HK-2 (cell line): Measurements from ENCODE around the gene NAV2.

ENCODE experiments used
- DNase-seq: peaks from one replicate; pipeline ENCODE4 v3.0.0-alpha.2; 2018; ENCODE audit not compliant: unreplicated experiment

NAV2 gene

DNA sequence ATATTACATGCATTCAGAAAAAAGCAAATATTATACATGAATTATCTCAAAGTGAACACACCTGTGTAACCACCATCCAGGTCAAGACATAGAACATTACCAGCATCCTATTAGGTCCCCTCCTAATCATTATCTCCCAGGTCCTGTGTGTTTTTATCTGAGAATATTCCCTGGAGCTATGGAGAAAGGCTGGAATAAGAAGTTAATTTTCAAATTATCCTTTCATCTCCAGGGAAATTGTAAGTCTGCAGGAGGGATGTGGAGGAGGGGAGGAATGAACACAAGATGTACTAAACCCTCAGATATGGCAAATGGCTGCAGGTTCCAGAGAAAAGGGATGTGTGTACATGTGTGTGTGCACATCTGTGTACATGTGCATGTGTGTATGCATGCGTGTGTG, 25.2 kb upstream of the NAV2 start:
- DNase-seq = no peak

DNA sequence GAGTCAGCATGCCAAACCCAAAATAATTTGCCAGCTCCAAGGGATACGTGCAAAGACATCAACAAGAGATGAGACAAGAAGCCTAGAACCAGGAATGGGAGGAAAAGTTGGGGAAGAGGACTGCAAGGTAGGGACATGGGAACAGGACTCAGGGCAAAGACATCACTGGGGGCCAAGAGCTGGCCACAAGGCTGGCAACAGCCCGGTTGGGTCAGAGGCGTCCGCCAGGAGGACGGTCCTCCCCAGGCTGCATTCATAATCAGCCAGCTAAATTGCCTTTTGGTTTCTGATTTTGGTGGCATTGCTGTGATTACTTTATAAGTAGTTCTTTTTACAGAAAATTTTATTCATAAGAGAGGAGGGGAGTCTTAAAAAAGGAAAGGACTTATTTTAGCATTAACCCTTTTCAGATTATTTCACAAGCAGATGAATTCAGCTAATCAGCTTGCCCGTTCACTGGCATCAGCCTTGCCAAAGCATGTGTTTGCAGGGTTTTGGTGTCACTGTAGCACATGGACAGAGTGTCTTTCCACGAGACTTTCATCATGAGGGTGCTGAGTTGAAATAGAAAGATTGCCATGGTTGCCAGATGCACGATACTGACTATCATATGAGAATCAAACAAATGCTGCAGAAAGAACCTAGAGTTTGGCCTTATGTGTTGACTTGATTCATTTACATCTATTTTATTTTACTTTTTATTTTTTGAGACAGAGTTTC, 23.2 kb upstream of the NAV2 start:
- DNase-seq = no peak

DNA sequence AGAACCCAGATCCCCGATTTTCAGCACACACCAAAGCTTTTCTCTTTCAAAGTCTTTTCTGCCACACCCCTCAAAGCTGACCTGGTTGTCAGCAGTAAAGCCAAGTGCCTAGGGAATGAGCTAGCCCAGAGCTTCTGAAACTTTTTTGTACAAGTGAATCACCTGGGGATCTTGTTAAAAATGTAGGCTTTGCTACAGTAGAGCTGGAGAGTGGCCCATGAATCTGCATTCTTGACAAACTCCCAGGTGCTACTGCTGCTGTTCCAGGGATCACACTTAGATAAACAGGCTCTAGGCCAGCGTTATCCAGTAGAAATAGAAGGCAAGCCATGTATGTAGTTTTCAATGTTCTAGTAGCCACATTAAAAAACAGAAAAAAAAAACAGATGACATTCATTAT, 21.8 kb upstream of the NAV2 start:
- DNase-seq = no peak

DNA sequence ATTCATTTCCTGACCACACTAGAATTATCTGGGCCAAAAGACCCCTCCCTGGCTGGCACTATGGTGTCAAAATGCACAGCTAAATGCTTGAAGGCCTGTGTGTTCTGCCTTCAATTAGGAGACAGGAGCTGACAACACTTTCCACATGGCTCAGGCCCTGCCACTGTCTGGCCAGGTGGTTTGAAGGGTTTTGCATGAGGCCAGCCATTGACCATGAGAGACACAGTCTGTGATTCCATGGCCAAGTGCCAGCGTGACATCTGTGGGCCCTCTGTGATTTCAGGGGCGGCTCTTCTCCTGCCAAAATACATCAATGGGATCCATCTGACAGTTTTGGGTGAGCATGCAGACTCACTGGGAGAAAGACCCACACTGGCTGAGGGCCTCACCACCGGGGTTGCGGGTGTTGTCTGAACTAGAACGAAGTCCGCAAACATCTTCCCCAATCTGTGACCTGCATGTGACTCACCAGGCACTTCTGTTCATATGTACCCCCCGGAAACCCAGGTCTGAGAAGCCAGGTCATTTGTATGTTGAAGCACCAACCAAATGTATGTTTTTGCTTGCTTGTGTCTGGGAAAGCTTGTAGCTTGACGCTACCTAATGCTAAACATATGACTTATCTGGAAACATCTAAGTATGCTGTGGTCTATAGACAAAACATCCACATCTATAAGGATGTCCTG, 20.7 kb upstream of the NAV2 start:
- DNase-seq = no peak

DNA sequence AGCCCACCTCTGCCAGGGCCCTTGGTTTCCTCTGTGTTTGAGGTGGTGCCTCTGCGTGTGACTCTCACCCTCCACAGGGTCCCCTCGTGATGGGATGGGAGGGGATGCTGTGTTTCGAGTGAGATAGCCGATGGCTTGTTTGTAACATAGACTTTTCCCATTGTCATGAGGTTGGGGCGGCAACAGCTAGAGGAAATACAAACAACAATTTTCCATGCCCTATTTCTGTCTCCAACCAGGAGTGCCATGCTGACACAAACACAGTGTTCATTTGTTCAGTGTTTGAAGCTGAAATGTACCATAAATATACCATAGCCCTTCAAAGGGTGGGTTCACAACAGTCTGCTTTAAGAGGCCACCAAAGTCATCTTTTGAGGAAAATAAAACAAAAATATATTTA, 19.5 kb upstream of the NAV2 start:
- no peak for DNase-seq

DNA sequence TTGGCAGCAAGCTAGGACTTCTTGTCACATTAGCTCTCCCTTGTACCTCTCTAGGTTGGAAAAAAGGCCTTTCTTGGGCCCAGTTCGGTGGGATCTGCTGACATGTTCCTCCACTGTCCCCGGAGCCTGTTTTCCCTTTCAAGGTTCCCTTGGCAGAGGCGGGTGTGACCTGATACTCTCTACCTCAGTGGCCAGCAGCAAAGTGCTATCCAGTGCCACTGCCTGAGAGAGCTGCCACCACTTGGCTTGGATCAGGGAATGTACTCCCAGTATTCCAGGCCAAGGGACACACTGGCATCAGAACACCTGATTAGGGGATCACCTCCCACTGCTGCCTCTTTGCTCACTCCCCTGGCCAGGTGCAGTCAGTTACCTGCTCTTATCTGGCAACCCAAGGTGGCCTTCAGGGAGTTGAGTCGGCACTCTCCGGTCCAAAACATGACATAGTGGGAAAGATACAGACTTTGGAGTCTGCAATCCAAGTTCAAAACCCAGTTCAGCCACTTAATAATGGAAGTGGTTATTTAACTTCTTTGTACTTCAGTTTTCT, 17.8 kb upstream of the NAV2 start:
- no peak for DNase-seq

DNA sequence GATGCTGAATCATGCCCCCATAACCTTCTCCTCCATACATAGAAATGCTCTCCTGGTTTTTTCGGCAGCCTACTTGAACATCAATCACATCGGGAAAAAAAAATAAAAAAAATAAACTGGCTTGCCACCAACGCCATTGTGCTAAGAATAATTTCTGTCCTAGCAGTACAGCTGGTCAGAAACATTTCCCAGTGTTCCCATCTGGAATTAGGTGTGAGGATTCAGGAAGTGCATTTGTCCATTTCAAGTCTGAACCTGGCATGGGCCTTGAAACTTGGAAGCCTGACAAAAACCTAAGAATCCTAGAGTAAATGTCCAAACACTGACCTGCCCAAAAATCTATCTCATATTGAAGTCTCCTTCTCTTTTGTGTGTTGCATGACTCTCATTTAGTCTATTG, 16.6 kb upstream of the NAV2 start:
- DNase-seq = no peak

DNA sequence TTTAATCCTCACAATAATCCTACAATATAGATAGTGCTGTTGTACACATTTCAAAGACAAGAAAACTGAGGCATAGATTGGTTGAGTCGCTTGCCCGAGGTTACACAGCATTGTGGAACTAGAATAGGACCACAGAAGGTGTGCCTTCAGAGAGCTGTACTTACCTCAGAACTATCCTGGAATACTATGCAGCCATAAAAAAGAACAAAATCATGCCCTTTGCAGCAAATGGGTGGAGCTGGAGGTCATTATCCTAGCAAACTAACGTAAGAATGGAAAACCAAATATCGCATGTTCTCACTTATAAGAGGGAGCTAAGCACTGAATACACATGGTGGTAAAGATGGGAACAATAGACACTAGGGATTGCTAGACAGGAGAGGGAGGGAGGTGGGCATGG, 15.7 kb upstream of the NAV2 start:
- DNase-seq = no peak

DNA sequence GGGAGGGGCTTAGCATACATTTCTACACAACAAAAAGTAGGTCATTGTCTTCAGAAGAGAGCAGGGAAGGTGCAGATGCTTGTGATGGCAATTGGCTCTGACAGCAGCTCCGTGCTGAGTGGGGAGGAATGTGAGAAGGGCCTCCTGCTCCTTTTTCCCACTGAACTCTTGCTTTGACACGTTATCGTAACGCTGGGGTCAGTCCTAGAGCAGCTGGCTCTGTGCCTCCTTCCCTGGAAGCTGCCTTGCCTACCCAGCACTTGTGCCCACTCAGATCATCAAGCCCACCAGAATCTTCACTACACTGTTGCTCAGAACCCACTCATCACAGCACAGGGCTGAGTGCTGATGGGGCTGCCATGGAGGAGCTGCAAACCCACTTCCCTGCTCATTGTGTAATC, 14.9 kb upstream of the NAV2 start:
- no peak for DNase-seq

DNA sequence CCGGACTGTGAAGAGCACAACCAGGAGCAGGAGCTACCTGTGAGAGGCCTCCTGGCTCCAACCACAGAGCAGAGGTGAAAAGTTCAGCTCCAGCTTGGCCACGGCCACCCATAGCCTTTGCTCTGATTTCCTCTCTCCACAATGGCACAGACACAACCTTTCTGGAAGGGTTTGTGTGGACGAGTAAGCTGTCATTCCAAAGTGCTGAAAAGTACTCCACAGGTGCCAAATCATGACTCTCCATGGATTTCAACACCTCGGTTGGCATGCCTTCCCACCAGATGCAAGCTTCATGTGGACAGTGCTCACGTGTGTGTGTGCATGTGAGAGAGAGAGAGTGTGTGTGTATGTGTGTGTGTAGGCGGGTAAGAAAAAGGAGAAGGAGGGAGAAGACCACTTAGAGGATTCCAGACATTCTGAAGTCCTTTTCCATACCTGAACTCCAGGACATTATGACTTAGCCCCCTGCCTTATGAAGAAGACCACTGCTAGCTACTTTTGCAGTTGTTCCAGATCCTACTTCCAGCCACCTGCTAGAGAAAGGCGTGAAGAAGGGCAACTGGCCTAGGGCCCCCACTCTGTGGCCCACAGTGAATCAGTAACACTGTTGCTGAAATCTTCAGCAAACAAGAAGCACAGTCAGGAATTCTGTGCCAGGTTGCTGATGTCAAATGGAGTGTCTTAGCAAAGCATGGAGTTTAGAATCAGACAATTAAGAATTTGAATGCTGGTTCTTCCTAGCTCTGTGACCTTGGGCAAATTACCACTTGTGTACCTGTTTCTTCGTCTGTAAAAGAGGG, 13.9 kb upstream of the NAV2 start:
- no peak for DNase-seq

DNA sequence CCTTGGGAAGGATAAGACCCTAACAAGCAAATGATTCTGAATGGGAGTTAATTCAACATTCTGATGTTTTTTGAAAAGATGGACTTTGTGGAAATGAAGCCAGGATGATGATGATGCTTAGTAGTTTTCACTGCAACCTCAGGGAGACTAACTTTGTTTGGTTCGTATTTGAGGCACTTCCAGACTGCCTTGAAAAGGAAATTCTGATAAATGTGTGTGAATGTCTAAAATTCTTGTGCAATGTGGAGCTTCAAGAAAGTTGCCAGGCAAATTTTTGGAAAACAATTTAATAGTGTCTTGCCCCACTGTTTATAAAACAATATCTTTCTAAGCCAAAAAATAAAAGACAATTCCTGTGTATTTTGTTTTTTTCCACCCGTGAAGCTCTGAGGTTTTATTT, 11.2 kb upstream of the NAV2 start:
- no peak for DNase-seq

DNA sequence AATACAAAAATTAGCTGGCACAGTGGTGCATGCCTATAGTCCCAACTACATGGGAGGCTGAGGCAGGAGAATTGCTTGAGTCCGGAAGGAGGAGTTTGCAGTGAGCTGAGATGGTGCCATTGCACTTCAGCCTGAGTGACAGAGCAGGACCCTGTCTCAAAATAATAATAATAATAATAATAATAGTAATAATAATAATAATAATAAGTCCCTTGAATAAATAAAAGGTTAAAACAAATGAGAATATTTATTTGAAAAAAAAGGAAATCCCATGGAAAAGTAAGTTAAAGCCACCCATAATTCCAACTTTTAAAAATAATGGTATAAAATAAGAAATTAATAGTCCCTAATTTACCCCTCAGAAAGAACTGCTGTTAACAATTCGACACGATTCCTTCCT, 10.0 kb upstream of the NAV2 start:
- DNase-seq = no peak

DNA sequence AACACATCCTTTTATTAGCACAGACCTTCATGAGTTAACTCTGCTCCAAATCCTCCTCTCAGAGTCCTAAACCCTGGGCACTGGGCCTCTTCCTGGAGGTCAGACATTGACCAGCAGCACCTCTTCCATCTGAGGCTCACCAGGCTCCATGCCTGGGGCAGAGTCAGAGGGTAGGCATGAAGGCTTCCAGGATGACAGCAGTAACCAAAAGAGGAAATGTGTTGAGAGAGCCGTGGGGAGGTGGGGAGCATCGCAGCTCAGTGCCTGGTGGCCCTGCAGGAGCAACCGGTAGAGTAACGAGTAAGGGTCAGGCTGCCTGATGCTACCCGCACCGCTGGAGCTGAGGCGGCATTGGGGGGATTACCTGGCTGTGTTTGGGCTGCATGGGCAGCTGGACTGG, 9.4 kb upstream of the NAV2 start:
- DNase-seq = no peak

DNA sequence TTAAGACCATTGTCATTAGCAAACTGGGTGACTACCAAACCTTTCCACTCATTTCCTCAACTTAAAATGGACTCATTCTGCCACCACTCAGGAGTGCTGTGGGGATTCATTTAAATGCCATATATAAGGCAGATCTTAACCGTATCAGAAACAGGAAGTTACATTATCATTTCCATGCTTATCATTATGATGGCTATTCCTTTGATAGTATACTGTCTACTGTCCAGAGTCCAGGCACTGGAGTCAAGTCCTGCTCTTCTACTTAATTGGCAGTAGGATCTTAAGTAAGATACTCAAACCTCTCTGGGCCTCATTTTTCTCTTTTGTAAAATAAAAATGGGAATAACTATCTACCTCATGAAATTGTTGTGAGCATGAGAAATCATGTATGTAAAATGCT, 8.4 kb upstream of the NAV2 start:
- DNase-seq = no peak

DNA sequence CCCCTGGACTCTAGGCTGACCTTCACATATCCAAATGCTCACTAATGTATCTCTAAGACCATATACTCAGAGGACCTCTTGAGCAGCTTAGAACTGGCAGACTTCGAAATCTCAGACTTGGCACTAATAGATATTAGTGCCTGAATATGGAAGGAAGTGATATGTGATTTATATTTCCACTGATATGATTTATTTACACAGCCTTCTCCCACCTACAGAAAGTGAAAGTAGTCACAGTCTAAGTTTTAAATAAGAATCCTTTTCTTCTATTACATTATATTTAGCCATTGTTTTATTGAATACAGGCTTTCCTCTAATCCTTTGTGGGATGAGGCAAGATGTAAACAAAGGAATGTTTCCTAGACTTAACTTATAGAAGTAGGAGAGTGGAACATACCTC, 6.7 kb upstream of the NAV2 start:
- no peak for DNase-seq

DNA sequence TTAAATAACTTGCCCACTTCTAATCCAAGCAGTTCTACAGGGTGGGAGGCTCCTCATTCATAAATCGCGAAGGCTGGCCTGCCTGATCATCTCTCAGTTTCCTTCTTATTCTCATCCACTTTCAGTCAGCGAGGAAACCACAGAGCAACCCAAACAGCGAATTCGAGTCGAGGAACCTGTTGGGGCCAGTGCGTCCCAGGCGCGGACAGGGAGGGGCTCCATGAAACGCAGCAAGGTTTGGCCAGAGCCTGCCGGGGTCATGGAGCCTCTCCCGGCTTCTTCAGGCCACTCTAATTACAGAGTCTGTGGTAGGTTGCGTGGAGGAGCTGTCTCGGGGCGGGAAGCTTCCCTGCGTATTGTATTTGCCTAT, 741 bp upstream of the NAV2 start:
- peak; percentile 50 for DNase-seq

DNA sequence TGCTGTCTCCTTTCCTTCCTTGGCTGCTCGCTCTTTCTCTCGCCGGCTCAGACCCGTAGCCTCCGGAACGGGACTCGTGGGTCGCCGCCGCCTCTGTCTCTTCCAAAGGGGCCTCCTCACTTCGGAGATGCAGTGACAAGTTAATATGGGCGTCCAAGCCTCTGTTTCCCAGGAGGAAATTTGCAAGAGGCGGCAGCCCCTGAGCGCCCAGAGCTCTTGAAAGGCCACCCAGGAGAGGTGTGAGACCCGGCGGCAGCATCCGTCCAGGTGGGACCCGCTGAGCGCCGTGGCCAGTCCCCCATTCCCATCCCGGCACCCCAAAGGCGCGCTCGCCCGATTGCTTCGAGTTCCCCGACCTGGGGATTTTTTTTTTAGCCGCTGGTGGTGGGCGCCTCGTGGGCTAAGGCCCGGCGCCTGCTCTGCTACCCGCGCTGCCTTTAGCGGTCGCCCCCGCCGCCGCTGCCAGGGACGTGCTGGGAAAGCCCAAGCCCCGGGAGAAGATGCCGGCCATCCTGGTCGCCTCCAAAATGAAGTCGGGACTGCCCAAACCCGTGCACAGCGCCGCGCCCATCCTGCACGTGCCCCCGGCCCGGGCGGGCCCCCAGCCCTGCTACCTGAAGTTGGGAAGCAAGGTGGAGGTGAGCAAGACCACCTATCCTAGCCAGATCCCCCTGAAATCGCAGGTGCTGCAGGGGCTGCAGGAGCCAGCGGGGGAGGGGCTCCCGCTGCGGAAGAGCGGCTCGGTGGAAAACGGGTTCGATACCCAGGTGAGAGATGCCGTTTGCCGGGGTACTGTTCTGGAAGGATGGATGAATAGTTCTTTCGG, 772 bp downstream of the NAV2 start:
- peak; percentile 24 for DNase-seq

DNA sequence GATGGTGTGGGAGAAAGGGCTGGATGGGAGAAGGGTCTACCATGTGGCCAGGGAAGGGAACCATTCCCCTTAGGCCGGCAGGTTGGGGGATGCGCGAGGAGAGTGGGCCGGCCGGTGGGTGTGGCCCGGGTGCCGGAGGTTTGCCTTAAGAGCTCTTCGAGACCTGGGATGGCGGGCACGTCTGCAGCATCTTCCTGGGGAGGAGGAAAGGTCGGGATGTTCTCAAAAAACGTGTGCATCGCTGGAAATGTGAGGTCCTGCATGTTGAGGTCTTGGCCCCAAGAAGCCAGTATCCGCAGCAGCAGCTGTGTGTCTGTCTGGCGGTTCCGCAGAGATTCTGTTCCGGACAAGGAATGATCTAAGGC, 1.4 kb downstream of the NAV2 start:
- DNase-seq = peak; percentile 45

DNA sequence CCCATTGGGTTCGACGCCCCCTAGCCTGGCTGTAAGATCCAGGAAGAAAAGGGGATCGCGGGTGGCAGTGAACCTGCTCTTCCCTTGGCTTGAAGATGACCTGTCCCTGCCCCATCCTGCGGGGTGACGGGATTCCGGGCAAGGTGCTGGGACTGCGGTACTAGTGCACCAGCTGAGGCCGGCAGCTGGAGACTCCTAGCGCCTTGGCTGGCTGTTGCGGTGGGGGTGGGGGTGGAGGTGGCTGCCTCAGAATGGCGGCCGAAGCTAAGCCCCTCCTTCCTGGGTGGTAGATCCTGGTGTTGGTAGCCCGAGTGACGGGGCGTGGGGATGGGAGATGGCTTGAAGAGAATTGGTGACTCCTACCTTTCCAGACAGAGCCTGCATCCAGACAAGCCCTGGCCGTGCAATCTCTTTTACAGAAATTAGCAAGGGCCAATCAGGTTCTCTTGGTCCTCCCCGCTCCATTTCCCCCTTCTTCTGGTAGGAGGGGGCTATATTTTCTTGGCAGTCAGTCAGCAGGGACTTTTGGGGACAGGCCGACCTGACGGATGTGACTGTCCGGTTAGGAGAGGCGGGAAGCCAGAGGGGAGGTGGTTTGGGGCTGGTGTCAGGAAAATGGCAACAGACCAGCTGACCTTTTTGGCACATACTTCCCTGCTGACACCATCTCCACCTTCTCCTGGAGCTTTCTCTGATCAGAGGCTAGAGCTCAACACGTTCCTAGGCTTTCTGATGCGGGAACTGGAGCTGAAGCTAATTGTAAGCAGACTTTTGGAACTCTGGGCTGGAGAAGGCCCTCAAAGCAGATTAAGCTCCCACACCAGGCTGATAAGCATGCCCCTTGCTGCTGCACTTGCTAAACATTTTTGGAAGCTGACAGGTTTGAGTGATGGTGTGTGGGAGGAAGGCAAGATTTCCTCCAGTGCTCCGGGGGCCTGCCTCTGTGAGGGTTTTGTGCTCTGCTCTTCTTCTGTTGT, 2.0 kb downstream of the NAV2 start:
- peak; percentile 82 for DNase-seq

DNA sequence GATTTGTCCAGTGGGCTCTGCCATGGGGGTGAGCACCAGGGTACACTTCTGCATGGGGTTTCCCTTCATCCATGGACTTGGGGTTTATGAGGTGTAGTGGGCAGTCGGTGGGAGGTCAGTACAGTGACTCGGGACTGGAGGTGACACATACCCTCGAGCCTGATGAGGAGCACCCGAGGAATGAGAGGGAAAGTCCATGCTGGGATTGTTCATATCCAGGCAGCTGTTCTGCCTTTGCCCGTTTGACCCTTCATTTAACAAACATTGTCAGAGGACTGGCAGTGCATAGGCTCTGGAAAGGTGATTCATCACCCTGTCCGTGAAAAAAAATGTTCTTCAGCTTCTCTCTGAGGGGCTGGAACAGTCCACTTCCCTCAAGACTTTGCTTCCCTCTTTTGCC, 2.7 kb downstream of the NAV2 start:
- DNase-seq = peak; percentile 79

DNA sequence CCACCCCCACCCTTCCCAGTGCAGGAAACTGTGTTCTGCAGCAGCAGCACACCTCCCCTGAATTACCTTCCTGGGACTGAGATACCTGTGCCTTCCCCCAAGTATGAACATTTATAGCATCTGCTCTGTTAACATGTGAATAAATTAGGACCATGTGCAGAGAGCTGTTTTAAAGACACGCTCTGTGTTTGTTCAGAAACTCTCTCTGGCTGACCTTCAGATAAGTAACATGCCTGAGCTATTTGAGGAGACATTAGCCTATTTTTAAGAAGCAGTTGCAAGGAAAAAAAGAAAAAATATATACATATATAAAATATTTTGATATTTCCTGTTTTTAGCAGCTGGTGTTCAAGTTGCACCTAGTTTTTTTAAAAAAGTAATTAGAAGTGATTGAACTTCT, 5.4 kb downstream of the NAV2 start:
- DNase-seq = no peak
